K562 (cell line): Measurements from ENCODE around the gene SURF6. TPM values are rescaled to one million over a fixed set of nuclear protein-coding genes. Genes with fewer than 3 reads are reported as not detected.
A peak's percentile ranks its signal among the peaks of the same experiment; 100 is the strongest.

Experiments used
- AFF4 ChIP-seq: sonication (generic); formaldehyde crosslinking; IDR thresholded peaks from 2 replicates; pipeline ENCODE4 v1.8.0; 2023; ENCODE audit warnings: mild to moderate bottlenecking, missing genetic modification reagents
- BCL6 ChIP-seq: fragments of 250-450 bp; sonication (Bioruptor Pico); IDR thresholded peaks from 2 replicates; pipeline ENCODE4 v1.4.0; 2020
- KDM1A ChIP-seq, 2 experiments: fragments of 450-650 bp; IDR thresholded peaks; 2 replicates each; pipeline ENCODE4 v1.6.1; 2016; ENCODE audit warnings: mild to moderate bottlenecking in 2 of 2
- MAFF ChIP-seq: IDR thresholded peaks from 2 replicates; pipeline ENCODE4 v1.6.1; 2012; ENCODE audit warnings: low read length, improper control_type of control experiment
- MAZ ChIP-seq, 2 experiments: fragments of 450-650 bp in 1 of 2; sonication (generic) in 1 of 2; formaldehyde crosslinking; IDR thresholded peaks in 1 of 2; conservative IDR thresholded peaks in 1 of 2; 2 replicates each; pipeline versions ENCODE4 v1.4.0 to v1.5.0; 2020; ENCODE audit warnings: mild to moderate bottlenecking in 1 of 2, missing genetic modification reagents in 1 of 2
- MTA3 ChIP-seq: fragments of 450-650 bp; formaldehyde crosslinking; IDR thresholded peaks from 2 replicates; pipeline ENCODE4 v1.6.1; 2017; ENCODE audit warnings: mild to moderate bottlenecking, borderline replicate concordance
- RAD51 ChIP-seq: fragments of 450-650 bp; IDR thresholded peaks from 2 replicates; pipeline ENCODE4 v1.7.1; 2016; ENCODE audit warnings: low read depth, mild to moderate bottlenecking, borderline replicate concordance
- RREB1 ChIP-seq: fragments of 250-450 bp; sonication (Bioruptor Pico); IDR thresholded peaks from 2 replicates; pipeline ENCODE4 v1.4.0; 2020
- SMARCA4 ChIP-seq: fragments of 450-650 bp; IDR thresholded peaks from 2 replicates; pipeline ENCODE4 v1.6.1; 2016
- SMARCA5 ChIP-seq: fragments of 450-650 bp; IDR thresholded peaks from 2 replicates; pipeline ENCODE4 v1.6.1; 2016
- XRCC5 ChIP-seq: fragments of 200-400 bp; formaldehyde crosslinking; IDR thresholded peaks from 2 replicates; pipeline ENCODE4 v1.6.1; 2017; ENCODE audit warnings: low read depth, mild to moderate bottlenecking, low read length
- ZC3H8 ChIP-seq: fragments of 450-650 bp; IDR thresholded peaks from 2 replicates; pipeline ENCODE4 v1.6.1; 2017
- ZNF124 ChIP-seq: sonication (generic); formaldehyde crosslinking; IDR thresholded peaks from 2 replicates; pipeline ENCODE4 v1.8.1; 2022; ENCODE audit warnings: missing genetic modification reagents
- ZNF184 ChIP-seq: sonication (generic); formaldehyde crosslinking; IDR thresholded peaks from 2 replicates; pipeline ENCODE4 v1.5.0; 2020; ENCODE audit warnings: missing genetic modification reagents
- polyA plus RNA-seq, 8 experiments: library from polyadenylated mRNA; depleted of rRNA in 4 of 8; stranded (reverse) in 5 of 8; unstranded in 3 of 8; fragments of >200 nt; fragmentation: Nextera tagmentation in 2 of 8; fragmentation: Illumina TruSeq in 1 of 8; extraction: Ambion mirVana in 2 of 8; extraction: Trizol in 1 of 8; gene quantifications; 2 replicates each; pipeline versions ENCODE4 v1.2.1 to v1.2.3, GENCODE V29; 2011 to 2014; ENCODE audit warnings: inconsistent platforms in 1 of 8, missing spikeins in 1 of 8
- total RNA-seq, 7 experiments: library from RNA; depleted of rRNA in 6 of 7; stranded (reverse); fragments of >200 nt in 6 of 7; fragmentation: Illumina TruSeq in 2 of 7; extraction: Trizol in 2 of 7; gene quantifications; 2 replicates each; pipeline versions ENCODE4 v1.2.1 to v1.2.3, GENCODE V29; 2011 to 2021; ENCODE audit warnings: low replicate concordance in 1 of 7
- TF ChIP-seq, protein P1 (sequence below): fragments of 450-650 bp; IDR thresholded peaks from 2 replicates; pipeline ENCODE4 v1.6.1; 2016; ENCODE audit warnings: borderline replicate concordance
- TF ChIP-seq, protein P2 (sequence below): sonication (generic); IDR thresholded peaks from 2 replicates; pipeline ENCODE4 v1.6.1; 2016

SURF6 gene
- total and polyA plus RNA-seq, 9 of the 15 experiments (the other 6 are each of a cell fraction or from before 2014, with no cell fraction given): 1.4 to 68.3 (median 14.7) TPM

DNA sequence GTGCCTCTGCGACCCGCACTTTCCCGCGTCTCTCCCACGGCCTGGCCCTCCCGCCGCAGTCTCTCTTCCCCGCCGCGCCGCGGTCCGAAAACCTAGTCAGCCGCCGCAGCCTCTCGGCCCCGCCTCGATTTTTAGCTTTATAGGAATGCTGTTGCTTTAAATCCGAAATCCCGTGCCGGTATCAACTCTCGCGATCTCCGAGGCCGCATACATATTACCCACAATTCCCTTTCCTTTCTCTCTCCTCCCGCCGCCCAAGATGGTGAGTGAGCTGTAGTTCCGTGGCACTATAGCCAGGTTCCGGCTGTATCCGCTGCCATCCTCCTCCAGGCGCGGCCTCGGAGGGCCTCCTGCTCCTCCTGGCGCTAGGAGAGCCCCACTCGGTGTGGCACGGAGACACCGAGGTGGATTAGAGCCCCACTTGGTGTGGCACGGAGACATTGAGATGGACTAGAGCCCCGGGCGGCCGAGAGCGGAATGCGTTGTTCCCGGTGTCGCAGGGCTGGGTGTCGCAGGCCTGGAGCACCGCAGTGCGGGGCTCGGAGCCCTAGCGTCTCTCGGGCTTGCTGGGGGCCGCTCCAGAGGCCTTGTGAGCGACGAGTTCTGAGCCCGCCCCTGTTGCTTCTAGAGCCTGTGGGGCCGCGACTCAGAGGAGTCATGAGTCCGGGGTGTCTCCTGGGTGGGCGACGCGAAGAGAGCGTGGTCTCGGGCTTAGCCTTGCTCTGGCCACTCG lies 12.2 kb upstream of the SURF6 start, which contains the start of the genes MED22 and RPL7A (continued):
- TF ChIP-seq RREB1 (CRISPR knock-in tag): no peak
- TF ChIP-seq RAD51: no peak
- no peak for TF ChIP-seq XRCC5
- no peak for TF ChIP-seq BCL6 (CRISPR knock-in tag)
- TF ChIP-seq SMARCA5: no peak
- peak; percentile 66 to 79 for TF ChIP-seq MAZ (CRISPR knock-in tag; conservative IDR thresholded peaks at IDR 0.05 in 1 of 2, IDR thresholded peaks at IDR 0.05 in 1 of 2)
- TF ChIP-seq ZNF184: no peak
- peak; percentile 68; the same call in 1 of the 2 replicates for TF ChIP-seq MTA3
- TF ChIP-seq KDM1A (IDR thresholded peaks at IDR 0.05): no peak
- TF ChIP-seq, protein P1, sequence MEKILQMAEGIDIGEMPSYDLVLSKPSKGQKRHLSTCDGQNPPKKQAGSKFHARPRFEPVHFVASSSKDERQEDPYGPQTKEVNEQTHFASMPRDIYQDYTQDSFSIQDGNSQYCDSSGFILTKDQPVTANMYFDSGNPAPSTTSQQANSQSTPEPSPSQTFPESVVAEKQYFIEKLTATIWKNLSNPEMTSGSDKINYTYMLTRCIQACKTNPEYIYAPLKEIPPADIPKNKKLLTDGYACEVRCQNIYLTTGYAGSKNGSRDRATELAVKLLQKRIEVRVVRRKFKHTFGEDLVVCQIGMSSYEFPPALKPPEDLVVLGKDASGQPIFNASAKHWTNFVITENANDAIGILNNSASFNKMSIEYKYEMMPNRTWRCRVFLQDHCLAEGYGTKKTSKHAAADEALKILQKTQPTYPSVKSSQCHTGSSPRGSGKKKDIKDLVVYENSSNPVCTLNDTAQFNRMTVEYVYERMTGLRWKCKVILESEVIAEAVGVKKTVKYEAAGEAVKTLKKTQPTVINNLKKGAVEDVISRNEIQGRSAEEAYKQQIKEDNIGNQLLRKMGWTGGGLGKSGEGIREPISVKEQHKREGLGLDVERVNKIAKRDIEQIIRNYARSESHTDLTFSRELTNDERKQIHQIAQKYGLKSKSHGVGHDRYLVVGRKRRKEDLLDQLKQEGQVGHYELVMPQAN: peak; percentile 73; the same call in 1 of the 2 replicates
- TF ChIP-seq, protein P2, sequence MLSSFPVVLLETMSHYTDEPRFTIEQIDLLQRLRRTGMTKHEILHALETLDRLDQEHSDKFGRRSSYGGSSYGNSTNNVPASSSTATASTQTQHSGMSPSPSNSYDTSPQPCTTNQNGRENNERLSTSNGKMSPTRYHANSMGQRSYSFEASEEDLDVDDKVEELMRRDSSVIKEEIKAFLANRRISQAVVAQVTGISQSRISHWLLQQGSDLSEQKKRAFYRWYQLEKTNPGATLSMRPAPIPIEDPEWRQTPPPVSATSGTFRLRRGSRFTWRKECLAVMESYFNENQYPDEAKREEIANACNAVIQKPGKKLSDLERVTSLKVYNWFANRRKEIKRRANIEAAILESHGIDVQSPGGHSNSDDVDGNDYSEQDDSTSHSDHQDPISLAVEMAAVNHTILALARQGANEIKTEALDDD: peak; percentile 23; the same call in 1 of the 2 replicates
- peak; percentile 69; the same call in 1 of the 2 replicates for TF ChIP-seq MAFF
- peak; percentile 88; the same call in 1 of the 2 replicates for TF ChIP-seq AFF4
- TF ChIP-seq ZC3H8: no peak
- TF ChIP-seq SMARCA4: no peak
- TF ChIP-seq ZNF124 (CRISPR knock-in tag): no peak
